Neutrophil (primary cell): ENCODE data around the gene POP4.

Experiments used
- H3K27ac ChIP-seq: fragments of 200-600 bp; sonication (generic); 2 replicates; pipeline ENCODE4 v1.5.1; 2016; ENCODE audit warnings: mild to moderate bottlenecking, moderate library complexity
- H3K27me3 ChIP-seq: fragments of 200-600 bp; sonication (generic); 2 replicates; pipeline ENCODE4 v1.6.0; 2016; ENCODE audit warnings: mild to moderate bottlenecking
- H3K36me3 ChIP-seq: fragments of 200-600 bp; sonication (generic); 2 replicates; pipeline ENCODE4 v1.5.1; 2017
- H3K4me1 ChIP-seq, 2 experiments: fragments of 200-600 bp in 1 of 2; sonication (generic) in 1 of 2; 1 replicate in 1 of 2; 2 replicates in 1 of 2; pipeline versions ENCODE4 v1.5.1 to v1.6.1; 2013 to 2016; ENCODE audit warnings: low read depth in 1 of 2, low read length in 1 of 2, mild to moderate bottlenecking in 1 of 2, moderate library complexity in 1 of 2; ENCODE audit not compliant: control insufficient read depth in 1 of 2, insufficient read depth in 1 of 2
- H3K4me3 ChIP-seq, 2 experiments: fragments of 200-600 bp in 1 of 2; sonication (generic) in 1 of 2; 1 replicate in 1 of 2; 2 replicates in 1 of 2; pipeline ENCODE4 v1.5.1; 2013 to 2016; ENCODE audit warnings: low read depth in 1 of 2, low read length in 1 of 2, mild to moderate bottlenecking in 1 of 2, moderate library complexity in 1 of 2
- H3K9me3 ChIP-seq: fragments of 200-600 bp; sonication (generic); 2 replicates; pipeline ENCODE4 v1.5.1; 2016
- CTCF ChIP-seq: fragments of 200-600 bp; sonication (generic); IDR thresholded peaks from 2 replicates; pipeline ENCODE4 v1.5.1; 2016; ENCODE audit warnings: antibody characterized with exemption

POP4 gene

GRCh38 chr19:29587518-29587986 lies 18.5 kb upstream of the POP4 start:
- Histone ChIP-seq H3K27ac (no peak overlapping the region), H3K4me3 (no peak overlapping the region), H3K9me3 (no peaks in the 10 kb centered on the region), H3K27me3 (peaks cover 25% of the 10 kb centered on the region), H3K4me1 (no peaks in the 10 kb centered on the region), H3K36me3 (no peaks in the 10 kb centered on the region)
- no peak for TF ChIP-seq CTCF

GRCh38 chr19:29588095-29588494 lies 18.0 kb upstream of the POP4 start:
- H3K4me1 ChIP-seq: no peaks in the 10 kb centered on the region
- no peak for TF ChIP-seq CTCF
- H3K36me3 ChIP-seq: no peaks in the 10 kb centered on the region
- H3K4me3 ChIP-seq: no peak overlapping the region
- H3K27ac ChIP-seq: no peak overlapping the region
- H3K9me3 ChIP-seq: no peaks in the 10 kb centered on the region
- peaks cover 28% of the 10 kb centered on the region for H3K27me3 ChIP-seq

- TF ChIP-seq CTCF: no peak
- H3K9me3 ChIP-seq: no peaks in the 10 kb centered on the region
- H3K27ac ChIP-seq: no peak overlapping the region
- H3K27me3 ChIP-seq: peaks cover 47% of the 10 kb centered on the region
- no peaks in the 10 kb centered on the region for H3K4me1 ChIP-seq
- H3K4me3 ChIP-seq: no peak overlapping the region
- H3K36me3 ChIP-seq: no peaks in the 10 kb centered on the region
Observed at GRCh38 chr19:29590278-29590677, 15.8 kb upstream of the POP4 start.

- Histone ChIP-seq H3K27me3 (peaks cover 60% of the 10 kb centered on the region), H3K4me3 (no peak overlapping the region), H3K9me3 (no peaks in the 10 kb centered on the region), H3K27ac (no peak overlapping the region), H3K4me1 (no peaks in the 10 kb centered on the region), H3K36me3 (no peaks in the 10 kb centered on the region)
- TF ChIP-seq CTCF: no peak
Observed at GRCh38 chr19:29591670-29592069, 14.4 kb upstream of the POP4 start.

GRCh38 chr19:29593869-29594268 lies 12.2 kb upstream of the POP4 start:
- Histone ChIP-seq H3K4me3 (no peak overlapping the region), H3K4me1 (no peaks in the 10 kb centered on the region), H3K36me3 (no peaks in the 10 kb centered on the region), H3K27ac (no peak overlapping the region), H3K27me3 (peaks cover 81% of the 10 kb centered on the region), H3K9me3 (no peaks in the 10 kb centered on the region)
- TF ChIP-seq CTCF: no peak
